ENCODE data around the gene CDC27. TPM values are rescaled to one million over a fixed set of nuclear protein-coding genes. Genes with fewer than 3 reads are reported as not detected.

CDC27 gene
- total and polyA plus RNA-seq, 7 donors, result 25.5 to 89.2 (median 74.6) TPM

DNA sequence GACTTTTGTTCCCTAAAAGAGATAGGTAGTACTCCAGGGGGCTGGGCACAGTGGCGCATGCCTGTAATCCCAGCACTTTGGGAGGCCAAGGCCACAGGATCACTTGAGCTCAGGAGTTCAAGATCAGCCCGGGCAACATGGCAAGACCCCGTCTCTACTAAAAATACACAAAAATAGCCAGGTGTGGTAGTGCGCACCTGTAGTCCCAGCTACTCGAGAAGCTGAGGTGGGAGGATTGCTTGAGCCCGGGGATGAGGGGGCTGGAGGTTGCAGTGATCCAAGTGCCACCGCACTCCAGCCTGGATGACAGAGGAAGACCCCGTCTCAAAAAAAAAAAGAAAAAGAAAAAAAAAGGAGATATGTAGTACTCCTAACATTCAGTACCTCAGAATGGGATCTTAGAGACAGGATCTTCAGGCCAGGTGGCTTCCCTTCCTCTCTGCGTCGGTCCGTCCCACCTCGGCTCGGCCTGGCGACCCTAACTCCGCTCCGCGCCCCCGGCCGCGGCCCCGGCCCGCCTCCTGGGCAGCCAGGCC lies 89.6 kb downstream of the CDC27 start:
- peak overlapping the region; percentile 79 for H3K27ac ChIP-seq
- H3K27me3 ChIP-seq (ENCODE audit: insufficient read depth in 3 of 3, low read length in 2 of 3), result no peaks in the 10 kb centered on the region
- no peaks in the 10 kb centered on the region for H3K9me3 ChIP-seq
- H3K4me3 ChIP-seq, result peak overlapping the region; percentile 95
- DNase-seq (no peak), ATAC-seq (no peak)
- intact Hi-C loops (cut with DNase I), result no loop called here
- TF ChIP-seq, protein P1, sequence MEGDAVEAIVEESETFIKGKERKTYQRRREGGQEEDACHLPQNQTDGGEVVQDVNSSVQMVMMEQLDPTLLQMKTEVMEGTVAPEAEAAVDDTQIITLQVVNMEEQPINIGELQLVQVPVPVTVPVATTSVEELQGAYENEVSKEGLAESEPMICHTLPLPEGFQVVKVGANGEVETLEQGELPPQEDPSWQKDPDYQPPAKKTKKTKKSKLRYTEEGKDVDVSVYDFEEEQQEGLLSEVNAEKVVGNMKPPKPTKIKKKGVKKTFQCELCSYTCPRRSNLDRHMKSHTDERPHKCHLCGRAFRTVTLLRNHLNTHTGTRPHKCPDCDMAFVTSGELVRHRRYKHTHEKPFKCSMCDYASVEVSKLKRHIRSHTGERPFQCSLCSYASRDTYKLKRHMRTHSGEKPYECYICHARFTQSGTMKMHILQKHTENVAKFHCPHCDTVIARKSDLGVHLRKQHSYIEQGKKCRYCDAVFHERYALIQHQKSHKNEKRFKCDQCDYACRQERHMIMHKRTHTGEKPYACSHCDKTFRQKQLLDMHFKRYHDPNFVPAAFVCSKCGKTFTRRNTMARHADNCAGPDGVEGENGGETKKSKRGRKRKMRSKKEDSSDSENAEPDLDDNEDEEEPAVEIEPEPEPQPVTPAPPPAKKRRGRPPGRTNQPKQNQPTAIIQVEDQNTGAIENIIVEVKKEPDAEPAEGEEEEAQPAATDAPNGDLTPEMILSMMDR (IDR thresholded peaks at IDR 0.05), result no peak
- 7 to 19% (median 9%) methylated on average over 7 to 22 of the region's 22 CpGs for WGBS, 3 donors
- peaks cover 10% of the 10 kb centered on the region for H3K4me1 ChIP-seq
- peaks cover 0 to 9% of the 10 kb centered on the region in 2 donors for H3K36me3 ChIP-seq (ENCODE audit: insufficient read depth in 1 of 2, low read depth in 1 of 2)

DNA sequence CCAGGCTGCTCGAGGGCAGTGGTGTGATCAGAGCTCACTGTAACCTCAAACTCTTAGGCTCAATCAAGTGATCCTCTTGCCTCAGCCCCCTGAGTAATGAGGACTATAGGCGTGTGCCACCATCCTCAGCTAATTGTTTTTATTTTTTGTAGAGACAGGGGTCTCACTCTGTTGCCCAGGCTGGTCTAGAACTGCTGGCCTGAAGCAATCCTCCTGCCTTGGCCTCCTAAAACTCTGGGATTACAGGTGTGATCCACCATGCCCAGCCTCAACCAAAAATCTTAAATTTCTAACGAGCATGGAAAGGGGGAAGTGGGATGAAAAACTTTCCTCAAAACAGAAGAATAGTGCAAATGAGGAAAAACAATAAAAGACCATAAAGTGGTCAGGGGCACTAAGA lies 92.8 kb downstream of the CDC27 start:
- ATAC-seq (no peak), DNase-seq (no peak)
- H3K4me3 ChIP-seq, result no peak overlapping the region
- H3K4me1 ChIP-seq, result peaks cover 10% of the 10 kb centered on the region
- no peak overlapping the region for H3K27ac ChIP-seq
- TF ChIP-seq, protein P1 (IDR thresholded peaks at IDR 0.05), result no peak
- H3K36me3 ChIP-seq (ENCODE audit: insufficient read depth in 1 of 2, low read depth in 1 of 2), result peaks cover 0 to 9% of the 10 kb centered on the region in 2 donors
- intact Hi-C loops (cut with DNase I), result no loop called here
- H3K9me3 ChIP-seq, result peaks cover 4% of the 10 kb centered on the region
- WGBS, 3 donors, result 85 to 92% (median 86%) methylated on average over 3 of the region's 3 CpGs
- H3K27me3 ChIP-seq (ENCODE audit: insufficient read depth in 3 of 3, low read length in 2 of 3), result no peaks in the 10 kb centered on the region

DNA sequence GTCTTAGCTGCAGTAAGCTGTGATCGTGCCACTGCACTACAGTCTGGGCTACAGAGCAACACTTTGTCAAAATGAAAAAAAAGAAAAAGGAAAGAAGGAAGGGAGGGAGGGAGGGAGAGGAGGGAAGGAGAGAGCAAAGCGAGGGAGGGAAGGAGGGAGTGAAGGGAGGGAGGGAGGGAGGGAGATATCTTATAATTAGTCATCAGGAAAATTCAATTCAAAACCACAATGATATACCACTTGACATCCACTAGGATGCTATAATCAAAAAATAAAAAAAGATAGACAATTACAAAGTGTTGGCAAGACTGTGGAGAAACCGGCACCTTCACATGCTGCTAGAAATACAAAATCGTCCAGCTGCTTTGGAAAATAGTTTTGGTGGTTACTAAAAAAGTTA lies 93.8 kb downstream of the CDC27 start:
- H3K4me1 ChIP-seq, result peaks cover 10% of the 10 kb centered on the region
- H3K27me3 ChIP-seq (ENCODE audit: insufficient read depth in 3 of 3, low read length in 2 of 3), result no peaks in the 10 kb centered on the region
- no peak for DNase-seq
- ATAC-seq, result no peak
- TF ChIP-seq, protein P1 (IDR thresholded peaks at IDR 0.05), result no peak
- peaks cover 0 to 9% of the 10 kb centered on the region in 2 donors for H3K36me3 ChIP-seq (ENCODE audit: insufficient read depth in 1 of 2, low read depth in 1 of 2)
- H3K9me3 ChIP-seq, result peaks cover 4% of the 10 kb centered on the region
- intact Hi-C loops (cut with DNase I), result no loop called here
- WGBS, 3 donors, result 50 to 72% (median 58%) methylated on average over 4 of the region's 4 CpGs
- H3K27ac ChIP-seq, result no peak overlapping the region
- no peak overlapping the region for H3K4me3 ChIP-seq

DNA sequence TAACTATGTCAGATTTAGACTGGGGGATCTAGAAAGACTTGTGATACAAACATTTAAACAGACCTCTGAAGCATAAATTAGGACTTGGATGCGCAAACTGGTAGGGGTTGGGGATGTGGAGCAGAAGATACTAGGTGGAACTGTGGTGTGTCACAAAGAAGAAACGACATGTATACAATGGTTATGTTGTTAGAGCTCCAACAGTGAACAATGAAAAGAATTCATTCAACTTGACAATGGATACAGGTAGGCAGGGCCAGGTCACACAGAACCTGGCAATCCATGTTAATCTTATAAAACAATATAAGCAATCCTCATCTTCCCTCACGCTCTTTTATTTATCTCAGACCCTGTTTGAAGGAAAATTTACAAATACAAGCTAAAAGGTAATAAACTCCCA lies 102.0 kb downstream of the CDC27 start:
- ATAC-seq (no peak), DNase-seq (no peak)
- 89 to 94% (median 90%) methylated on average over 3 of the region's 3 CpGs for WGBS, 3 donors
- Histone ChIP-seq H3K27me3 (ENCODE audit: insufficient read depth in 3 of 3, low read length in 2 of 3) (no peaks in the 10 kb centered on the region), H3K9me3 (no peaks in the 10 kb centered on the region), H3K36me3 (ENCODE audit: insufficient read depth in 1 of 2, low read depth in 1 of 2) (no peaks in the 10 kb centered on the region), H3K4me1 (no peaks in the 10 kb centered on the region), H3K4me3 (no peak overlapping the region), H3K27ac (no peak overlapping the region)
- intact Hi-C loops (cut with DNase I), result no loop called here
- TF ChIP-seq, protein P1 (IDR thresholded peaks at IDR 0.05), result no peak

DNA sequence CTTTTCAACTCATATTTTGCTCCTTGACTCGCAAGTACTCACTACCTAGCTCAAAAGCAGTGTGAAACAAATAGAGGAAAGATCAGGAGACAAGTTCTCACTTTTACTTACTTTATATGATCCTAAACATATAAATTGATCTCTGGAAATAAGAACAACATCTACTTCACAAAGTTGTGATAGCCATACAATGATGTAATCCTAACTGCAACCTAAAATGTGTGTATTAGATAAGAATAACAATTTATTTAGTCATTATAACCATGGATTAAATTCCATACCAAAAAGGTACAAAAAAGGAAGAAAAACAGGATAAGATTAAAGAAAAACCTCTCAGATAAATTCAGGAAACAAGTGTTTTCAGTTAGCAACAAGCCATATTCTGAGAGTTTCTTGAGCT lies 103.4 kb downstream of the CDC27 start:
- H3K4me3 ChIP-seq, result no peak overlapping the region
- no peaks in the 10 kb centered on the region for H3K36me3 ChIP-seq (ENCODE audit: insufficient read depth in 1 of 2, low read depth in 1 of 2)
- 93 to 100% (median 100%) methylated on average over 1 of the region's 1 CpG for WGBS, 3 donors
- H3K9me3 ChIP-seq, result no peaks in the 10 kb centered on the region
- ATAC-seq (no peak), DNase-seq (no peak)
- no peak overlapping the region for H3K27ac ChIP-seq
- TF ChIP-seq, protein P1 (IDR thresholded peaks at IDR 0.05), result no peak
- intact Hi-C loops (cut with DNase I), result no loop called here
- H3K27me3 ChIP-seq (ENCODE audit: insufficient read depth in 3 of 3, low read length in 2 of 3), result no peaks in the 10 kb centered on the region
- H3K4me1 ChIP-seq, result no peaks in the 10 kb centered on the region
